ENCODE results near the gene KLC4. TPM values are rescaled to one million over a fixed set of nuclear protein-coding genes. Genes with fewer than 3 reads are reported as not detected.

Gene KLC4
- total RNA-seq, 1 experiment from 2014 or later, result 24.8 TPM

DNA sequence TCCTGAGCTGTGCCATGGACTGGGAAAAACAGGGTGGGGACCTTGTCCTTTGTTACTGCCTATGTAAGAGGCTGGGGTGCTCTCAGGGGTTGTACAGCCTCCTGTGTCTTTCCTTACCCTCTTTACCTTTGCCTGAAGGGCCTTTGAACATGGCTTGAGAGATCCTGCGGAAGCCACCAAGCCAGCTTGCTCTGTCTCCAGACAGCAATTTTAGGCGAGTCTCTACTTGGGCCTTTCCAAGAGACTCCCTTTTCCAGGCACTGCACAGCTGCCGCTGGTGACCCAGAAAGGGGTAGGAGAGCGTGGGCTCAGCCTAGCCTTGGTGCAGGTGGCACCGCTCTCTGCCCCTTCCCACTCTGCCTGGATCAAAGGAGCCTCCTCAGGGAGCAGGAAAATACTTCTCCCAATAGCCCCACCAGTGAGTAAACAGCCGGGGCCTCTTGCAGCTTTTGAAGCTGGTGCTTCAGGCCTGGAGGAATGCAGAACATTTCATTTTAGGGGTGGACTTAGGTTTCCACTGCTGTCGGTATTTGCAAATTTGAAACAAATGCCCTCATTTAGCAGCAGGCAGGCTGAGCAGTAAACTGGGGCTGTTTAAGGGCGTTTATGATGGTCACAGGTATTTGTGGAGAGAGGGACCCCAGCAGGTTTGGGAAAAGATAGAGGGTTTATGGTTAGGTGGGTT lies 30.6 kb downstream of the KLC4 start:
- DNase-seq, result peak; percentile 44

DNA sequence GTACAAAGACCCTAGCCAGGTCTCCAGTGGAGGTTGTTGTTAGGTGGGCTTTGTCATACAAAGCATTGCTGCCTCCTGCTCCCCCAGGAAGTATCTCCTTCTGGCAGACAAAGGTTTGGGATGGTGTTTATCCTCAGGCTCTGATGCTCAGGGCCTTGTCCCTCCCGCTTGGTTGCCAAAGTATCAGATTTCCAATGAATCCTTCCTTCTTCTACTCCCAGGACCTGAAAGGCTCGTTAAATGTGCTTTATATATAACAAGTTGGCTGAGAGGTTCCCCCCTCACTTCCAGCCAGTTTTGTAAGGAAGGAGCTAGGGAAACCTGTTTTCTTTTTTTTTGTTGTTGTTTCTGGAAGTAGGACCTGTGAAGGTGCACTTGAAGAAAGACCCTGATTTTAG lies 31.1 kb downstream of the KLC4 start:
- peak; percentile 67 for DNase-seq
- Histone ChIP-seq H3K36me3 (replicated peaks; ENCODE audit: control insufficient read depth, insufficient read depth, low read length) (no peaks in the 10 kb centered on the region), H3K4me3 (ENCODE audit: insufficient read depth, low read depth, low read length) (no peak overlapping the region), H3K27me3 (ENCODE audit: control insufficient read depth, insufficient read depth, low read length) (no peaks in the 10 kb centered on the region)

More for the DNA sequence above, 30.6 kb downstream of the KLC4 start:
- Histone ChIP-seq H3K27me3 (ENCODE audit: control insufficient read depth, insufficient read depth, low read length) (no peaks in the 10 kb centered on the region), H3K36me3 (replicated peaks; ENCODE audit: control insufficient read depth, insufficient read depth, low read length) (no peaks in the 10 kb centered on the region), H3K4me3 (ENCODE audit: insufficient read depth, low read depth, low read length) (no peak overlapping the region)

DNA sequence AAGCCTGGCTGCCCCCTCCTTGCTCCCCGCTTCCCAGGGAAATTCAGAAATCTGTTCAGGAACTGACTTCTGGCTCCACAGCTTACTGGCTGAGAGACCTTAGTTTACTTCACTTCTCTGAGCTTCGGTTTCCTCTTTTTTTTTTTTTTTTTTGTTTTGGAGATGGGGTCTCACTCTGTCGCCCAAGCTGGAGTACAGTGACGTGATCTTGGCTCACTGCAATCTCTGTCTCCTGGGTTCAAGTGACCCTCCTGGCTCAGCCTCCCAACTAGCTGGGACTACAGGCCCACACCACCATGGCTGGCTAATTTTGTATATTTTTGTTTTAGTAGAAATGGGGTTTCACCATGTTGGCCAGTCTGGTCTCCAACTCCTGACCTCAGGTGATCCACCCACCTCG lies 31.6 kb downstream of the KLC4 start:
- Histone ChIP-seq H3K36me3 (replicated peaks; ENCODE audit: control insufficient read depth, insufficient read depth, low read length) (no peaks in the 10 kb centered on the region), H3K27me3 (ENCODE audit: control insufficient read depth, insufficient read depth, low read length) (no peaks in the 10 kb centered on the region), H3K4me3 (ENCODE audit: insufficient read depth, low read depth, low read length) (no peak overlapping the region)
- DNase-seq, result no peak

DNA sequence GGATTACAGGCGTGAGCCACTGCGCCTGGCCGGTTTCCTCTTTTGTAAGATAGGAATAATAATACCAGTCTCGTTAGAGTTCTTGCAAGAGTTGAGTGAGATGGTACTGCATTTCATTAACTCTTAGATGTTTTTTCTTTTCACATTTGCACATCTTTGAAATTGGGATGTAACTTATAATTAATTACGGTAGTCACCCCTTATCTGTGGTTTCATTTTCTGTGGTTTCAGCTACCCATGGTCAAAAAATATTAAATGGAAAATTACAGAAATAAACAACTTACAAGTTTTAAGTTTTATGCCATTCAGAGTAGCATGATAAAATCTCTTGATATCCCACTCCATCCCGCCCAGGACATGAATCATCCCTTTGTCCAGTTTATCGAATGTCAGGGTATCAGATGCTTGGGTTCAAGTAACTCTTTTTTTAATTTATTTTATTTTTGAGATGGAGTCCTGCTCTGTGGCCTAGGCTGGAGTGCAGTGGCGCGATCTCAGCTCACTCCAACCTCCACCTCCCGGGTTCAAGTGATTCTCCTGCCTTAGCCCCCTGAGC lies 32.1 kb downstream of the KLC4 start:
- Histone ChIP-seq H3K27me3 (ENCODE audit: control insufficient read depth, insufficient read depth, low read length) (no peaks in the 10 kb centered on the region), H3K4me3 (ENCODE audit: insufficient read depth, low read depth, low read length) (no peak overlapping the region), H3K36me3 (replicated peaks; ENCODE audit: control insufficient read depth, insufficient read depth, low read length) (no peaks in the 10 kb centered on the region)
- no peak for DNase-seq

DNA sequence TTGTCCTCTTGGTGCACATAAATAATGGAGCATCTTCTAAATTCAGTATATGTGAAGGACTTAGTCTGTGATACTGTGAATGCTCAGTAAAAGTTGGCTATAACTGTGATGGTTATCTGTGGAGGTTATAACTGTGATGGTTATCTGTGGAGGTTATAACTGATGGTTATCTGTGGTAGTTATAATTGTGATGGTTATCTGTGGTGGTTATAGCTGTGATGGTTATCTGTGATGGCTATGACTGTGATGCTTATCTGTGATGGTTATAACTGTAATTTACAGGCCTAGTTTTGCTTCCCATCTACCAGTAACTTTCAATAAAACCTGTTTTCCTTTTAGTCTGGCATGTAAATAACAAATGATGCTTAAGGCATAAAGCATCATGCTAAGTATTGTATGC lies 33.2 kb downstream of the KLC4 start:
- no peaks in the 10 kb centered on the region for H3K27me3 ChIP-seq (ENCODE audit: control insufficient read depth, insufficient read depth, low read length)
- no peaks in the 10 kb centered on the region for H3K36me3 ChIP-seq (replicated peaks; ENCODE audit: control insufficient read depth, insufficient read depth, low read length)
- no peak for DNase-seq
- H3K4me3 ChIP-seq (ENCODE audit: insufficient read depth, low read depth, low read length), result no peak overlapping the region

DNA sequence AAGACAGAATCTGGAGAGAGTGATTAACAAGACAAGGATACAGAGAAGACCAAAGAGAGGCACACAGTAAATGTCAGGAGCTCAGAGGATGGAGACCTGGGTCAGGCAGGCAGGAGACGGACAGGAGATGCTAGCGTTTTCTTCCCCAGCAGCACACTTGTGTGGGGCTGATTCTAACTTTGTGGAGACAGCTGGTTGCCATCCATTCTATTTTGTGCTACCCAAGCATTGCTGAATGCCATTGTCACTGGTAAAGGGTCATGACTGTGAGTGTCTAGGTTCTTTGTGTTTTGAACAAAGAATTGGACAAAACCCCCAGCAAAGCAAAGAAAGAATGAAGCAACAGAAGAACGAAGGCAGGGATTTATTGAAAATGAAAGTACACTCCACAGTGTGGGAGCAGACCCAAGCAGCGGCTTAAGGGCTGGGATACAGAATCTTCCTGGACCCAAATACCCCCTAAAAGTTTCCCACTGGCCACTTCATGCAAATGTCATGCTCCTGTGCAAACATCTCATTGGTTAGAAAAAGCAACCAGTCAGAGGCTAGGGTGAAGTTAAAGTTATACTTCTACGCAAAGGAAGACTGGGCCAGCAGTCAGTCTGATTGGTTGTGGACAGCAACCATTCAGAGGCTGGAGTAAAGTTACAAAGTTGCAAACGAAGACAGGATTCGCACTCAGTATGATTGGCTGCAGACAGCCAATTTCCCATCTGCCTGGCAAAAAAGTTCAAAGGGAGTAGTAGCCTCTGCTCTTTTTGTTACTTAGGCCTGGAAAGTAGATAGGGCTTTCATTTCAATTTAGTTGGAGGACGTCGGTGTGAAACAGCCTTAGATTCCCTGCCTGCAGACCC lies 34.2 kb downstream of the KLC4 start:
- peak; percentile 31 for DNase-seq
- Histone ChIP-seq H3K4me3 (ENCODE audit: insufficient read depth, low read depth, low read length) (no peak overlapping the region), H3K36me3 (replicated peaks; ENCODE audit: control insufficient read depth, insufficient read depth, low read length) (no peaks in the 10 kb centered on the region), H3K27me3 (ENCODE audit: control insufficient read depth, insufficient read depth, low read length) (no peaks in the 10 kb centered on the region)

DNA sequence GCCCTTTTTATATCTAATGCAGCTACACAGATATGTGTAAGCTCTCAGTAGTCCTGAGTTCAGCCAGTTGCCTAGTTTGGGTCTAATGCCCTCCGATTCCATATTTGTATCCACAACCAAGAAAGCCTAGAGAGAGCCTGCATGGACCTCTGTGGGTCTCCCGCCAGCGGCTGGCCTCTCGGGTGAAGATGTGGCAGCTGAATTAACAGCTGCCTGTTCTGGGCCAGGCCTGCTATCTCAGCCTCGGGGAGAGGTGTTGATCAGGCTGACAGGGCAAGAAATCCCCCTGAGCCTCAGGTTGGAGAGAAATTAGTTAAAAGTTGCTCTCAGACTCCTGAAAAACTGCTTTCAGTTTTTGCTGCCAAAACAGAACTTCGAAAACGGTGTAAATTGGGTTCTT lies 36.5 kb downstream of the KLC4 start:
- Histone ChIP-seq H3K27me3 (ENCODE audit: control insufficient read depth, insufficient read depth, low read length) (no peaks in the 10 kb centered on the region), H3K36me3 (replicated peaks; ENCODE audit: control insufficient read depth, insufficient read depth, low read length) (no peaks in the 10 kb centered on the region), H3K4me3 (ENCODE audit: insufficient read depth, low read depth, low read length) (no peak overlapping the region)
- peak; percentile 29 for DNase-seq

DNA sequence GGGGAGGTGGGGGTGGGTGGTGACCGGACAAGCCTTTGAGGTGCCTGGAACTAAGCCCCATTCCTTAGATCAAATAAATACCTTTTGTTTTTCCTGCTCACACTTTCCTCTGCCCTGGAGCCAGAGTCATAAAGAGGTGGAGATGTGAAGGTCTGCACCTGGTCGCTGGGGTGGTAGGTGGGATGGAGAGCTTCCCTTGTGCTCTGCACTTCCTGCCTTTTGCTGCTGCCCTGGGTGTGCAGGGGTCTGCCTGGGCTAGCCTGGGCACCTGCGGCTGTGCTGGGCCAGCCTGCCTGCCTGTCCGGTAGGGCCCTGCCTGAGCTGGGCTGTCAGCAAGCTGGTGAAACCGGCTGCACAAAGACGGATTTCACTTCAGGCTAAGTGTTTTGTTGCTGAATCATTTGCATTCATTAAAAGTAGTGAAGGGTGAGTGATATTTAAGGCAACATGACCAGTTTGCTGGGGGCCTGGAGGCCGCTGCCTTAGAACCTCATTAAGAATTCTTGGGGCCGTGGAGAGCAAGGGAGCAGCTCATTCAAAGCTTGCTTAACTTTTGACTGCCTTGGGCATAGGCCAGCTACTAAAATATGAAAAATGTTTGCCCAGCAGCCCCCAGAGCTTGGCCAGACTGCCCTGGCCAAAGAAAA lies 37.1 kb downstream of the KLC4 start:
- Histone ChIP-seq H3K4me3 (ENCODE audit: insufficient read depth, low read depth, low read length) (no peak overlapping the region), H3K36me3 (replicated peaks; ENCODE audit: control insufficient read depth, insufficient read depth, low read length) (no peaks in the 10 kb centered on the region), H3K27me3 (ENCODE audit: control insufficient read depth, insufficient read depth, low read length) (no peaks in the 10 kb centered on the region)
- DNase-seq, result peak; percentile 62

DNA sequence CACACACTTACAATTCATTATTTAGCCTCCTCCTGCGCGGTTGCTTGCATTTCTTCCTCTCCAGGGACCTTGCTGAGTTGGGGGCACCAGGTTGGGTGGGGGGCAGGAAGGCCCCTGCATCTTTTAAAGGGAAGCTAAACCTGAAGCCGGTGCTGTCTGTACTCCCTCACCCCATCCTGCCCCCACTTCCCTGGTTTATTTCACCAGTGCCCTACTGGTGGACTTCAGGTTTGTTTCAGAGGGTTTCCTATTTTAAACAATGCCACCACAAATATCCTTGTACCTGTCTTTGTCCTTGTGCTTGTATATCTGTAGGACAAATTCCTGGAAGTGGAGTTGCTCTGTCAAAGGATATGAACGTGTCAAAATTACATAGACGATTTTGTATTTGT lies 37.7 kb downstream of the KLC4 start:
- Histone ChIP-seq H3K27me3 (ENCODE audit: control insufficient read depth, insufficient read depth, low read length) (no peaks in the 10 kb centered on the region), H3K4me3 (ENCODE audit: insufficient read depth, low read depth, low read length) (no peak overlapping the region), H3K36me3 (replicated peaks; ENCODE audit: control insufficient read depth, insufficient read depth, low read length) (no peaks in the 10 kb centered on the region)
- DNase-seq, result peak; percentile 38

DNA sequence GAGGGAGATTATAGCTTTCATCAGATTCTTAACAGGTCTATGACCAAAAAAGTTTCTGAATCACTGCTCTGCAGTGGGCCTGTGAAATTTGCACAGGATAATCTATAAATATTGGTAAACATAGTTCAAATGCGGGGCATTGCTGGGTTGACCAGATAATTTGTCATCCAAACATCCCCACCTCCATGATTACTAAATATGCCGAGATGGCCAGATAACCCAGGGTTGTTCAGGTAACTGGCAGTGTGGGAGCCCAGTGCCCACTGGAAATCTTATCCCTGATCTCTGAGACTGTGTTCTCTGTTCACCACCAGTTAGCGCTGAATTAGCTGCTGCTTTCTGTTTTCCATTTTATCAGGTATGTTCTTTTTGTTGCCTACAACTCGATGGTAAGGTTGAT lies 38.1 kb downstream of the KLC4 start:
- no peak overlapping the region for H3K4me3 ChIP-seq (ENCODE audit: insufficient read depth, low read depth, low read length)
- H3K36me3 ChIP-seq (replicated peaks; ENCODE audit: control insufficient read depth, insufficient read depth, low read length), result no peaks in the 10 kb centered on the region
- DNase-seq, result peak; percentile 7
- H3K27me3 ChIP-seq (ENCODE audit: control insufficient read depth, insufficient read depth, low read length), result no peaks in the 10 kb centered on the region

DNA sequence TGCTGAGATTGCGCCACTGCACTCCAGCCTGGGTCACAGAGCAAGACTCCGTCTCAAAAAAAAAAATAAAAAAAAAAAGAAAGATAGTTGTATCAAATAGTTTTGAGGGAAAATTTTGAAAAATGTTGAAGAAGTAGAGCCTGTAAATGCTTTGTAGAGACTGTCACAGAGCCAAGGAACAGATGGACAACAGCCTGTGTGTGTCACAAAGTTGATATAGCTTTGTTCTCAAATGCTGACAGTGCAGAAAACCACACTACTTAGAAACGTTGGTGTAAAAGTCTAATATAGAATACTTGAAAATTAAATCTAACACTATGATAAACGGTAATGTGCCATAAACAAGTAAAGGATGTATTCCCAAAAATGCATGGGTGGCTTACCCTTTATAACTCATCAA lies 42.1 kb downstream of the KLC4 start:
- DNase-seq, result no peak
- H3K4me3 ChIP-seq (ENCODE audit: insufficient read depth, low read depth, low read length), result no peak overlapping the region
- H3K36me3 ChIP-seq (replicated peaks; ENCODE audit: control insufficient read depth, insufficient read depth, low read length), result no peaks in the 10 kb centered on the region
- no peaks in the 10 kb centered on the region for H3K27me3 ChIP-seq (ENCODE audit: control insufficient read depth, insufficient read depth, low read length)

DNA sequence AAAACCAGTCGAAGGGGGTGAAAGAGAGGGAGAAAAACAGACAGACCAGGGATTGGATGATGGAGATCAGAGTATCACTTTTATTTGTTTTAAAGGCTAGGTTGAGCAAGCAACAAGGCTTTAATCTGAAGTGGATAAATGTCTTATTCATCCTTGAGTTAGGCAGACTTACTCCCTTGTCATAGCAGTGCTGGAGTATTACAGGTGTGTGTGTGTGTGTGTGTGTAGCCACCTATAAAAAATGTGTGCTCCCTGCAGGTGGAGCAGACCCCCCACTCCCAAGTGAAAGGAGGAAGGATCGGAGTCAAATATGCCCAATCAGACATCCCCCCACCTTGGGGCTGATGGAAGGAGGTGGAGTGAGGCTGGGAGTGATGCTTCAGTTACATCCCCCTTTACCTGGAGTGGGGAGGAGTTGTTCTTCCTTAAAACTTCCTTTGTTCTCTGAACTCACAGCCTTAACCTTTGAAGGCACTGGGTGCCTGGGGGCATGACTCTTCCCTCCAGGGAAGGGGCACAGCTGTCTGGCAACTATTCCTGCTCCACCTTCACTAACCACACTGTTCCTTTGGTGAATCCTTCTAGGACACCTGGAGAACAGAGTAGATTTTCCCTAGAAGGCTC lies 43.9 kb downstream of the KLC4 start:
- H3K4me3 ChIP-seq (ENCODE audit: insufficient read depth, low read depth, low read length), result no peak overlapping the region
- DNase-seq, result peak; percentile 52
- H3K36me3 ChIP-seq (replicated peaks; ENCODE audit: control insufficient read depth, insufficient read depth, low read length), result no peaks in the 10 kb centered on the region
- H3K27me3 ChIP-seq (ENCODE audit: control insufficient read depth, insufficient read depth, low read length), result no peaks in the 10 kb centered on the region

DNA sequence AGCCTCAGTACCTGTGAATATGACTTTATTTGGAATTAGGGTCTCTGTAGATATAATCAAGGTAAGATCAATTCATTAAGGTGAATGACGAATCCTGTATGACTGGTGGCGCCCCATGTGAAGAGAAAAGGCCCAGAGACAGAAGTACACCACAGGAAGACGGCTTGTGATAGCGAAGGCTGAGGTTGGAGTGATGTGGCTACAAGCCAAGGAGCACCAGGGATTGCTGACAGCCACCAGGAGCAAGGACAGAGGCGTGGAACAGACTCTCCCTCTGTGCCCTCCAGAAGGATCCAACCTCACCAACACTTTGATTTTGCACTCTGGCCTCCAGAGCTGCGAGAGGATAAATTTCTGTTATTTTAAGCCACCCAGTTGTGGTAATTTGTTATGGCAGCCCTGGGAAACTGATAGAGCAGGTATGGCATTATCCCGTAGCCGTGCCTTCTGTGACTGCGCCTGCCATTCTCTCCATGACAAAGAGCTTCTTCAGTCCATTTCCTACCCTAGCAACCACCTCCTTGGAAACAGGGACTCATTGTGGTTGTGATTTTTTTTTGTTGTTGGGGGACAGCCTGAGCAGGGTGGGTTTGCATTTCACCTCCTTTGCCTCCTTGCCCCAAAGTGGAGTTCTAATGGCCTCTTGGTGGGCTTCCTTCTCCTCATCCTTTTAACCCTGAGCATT lies 46.2 kb downstream of the KLC4 start:
- no peak for DNase-seq
- no peak overlapping the region for H3K4me3 ChIP-seq (ENCODE audit: insufficient read depth, low read depth, low read length)
- H3K36me3 ChIP-seq (replicated peaks; ENCODE audit: control insufficient read depth, insufficient read depth, low read length), result no peaks in the 10 kb centered on the region
- H3K27me3 ChIP-seq (ENCODE audit: control insufficient read depth, insufficient read depth, low read length), result no peaks in the 10 kb centered on the region
